ENCODE measurements around the gene WDR48.
A peak's percentile ranks its signal among the peaks of the same experiment; 100 is the strongest.
"Not testable (repeated sequence)": the region's sequence is repeated elsewhere in the genome, so short reads cannot be mapped to it uniquely, and the experiment has no call there.

WDR48 gene

DNA sequence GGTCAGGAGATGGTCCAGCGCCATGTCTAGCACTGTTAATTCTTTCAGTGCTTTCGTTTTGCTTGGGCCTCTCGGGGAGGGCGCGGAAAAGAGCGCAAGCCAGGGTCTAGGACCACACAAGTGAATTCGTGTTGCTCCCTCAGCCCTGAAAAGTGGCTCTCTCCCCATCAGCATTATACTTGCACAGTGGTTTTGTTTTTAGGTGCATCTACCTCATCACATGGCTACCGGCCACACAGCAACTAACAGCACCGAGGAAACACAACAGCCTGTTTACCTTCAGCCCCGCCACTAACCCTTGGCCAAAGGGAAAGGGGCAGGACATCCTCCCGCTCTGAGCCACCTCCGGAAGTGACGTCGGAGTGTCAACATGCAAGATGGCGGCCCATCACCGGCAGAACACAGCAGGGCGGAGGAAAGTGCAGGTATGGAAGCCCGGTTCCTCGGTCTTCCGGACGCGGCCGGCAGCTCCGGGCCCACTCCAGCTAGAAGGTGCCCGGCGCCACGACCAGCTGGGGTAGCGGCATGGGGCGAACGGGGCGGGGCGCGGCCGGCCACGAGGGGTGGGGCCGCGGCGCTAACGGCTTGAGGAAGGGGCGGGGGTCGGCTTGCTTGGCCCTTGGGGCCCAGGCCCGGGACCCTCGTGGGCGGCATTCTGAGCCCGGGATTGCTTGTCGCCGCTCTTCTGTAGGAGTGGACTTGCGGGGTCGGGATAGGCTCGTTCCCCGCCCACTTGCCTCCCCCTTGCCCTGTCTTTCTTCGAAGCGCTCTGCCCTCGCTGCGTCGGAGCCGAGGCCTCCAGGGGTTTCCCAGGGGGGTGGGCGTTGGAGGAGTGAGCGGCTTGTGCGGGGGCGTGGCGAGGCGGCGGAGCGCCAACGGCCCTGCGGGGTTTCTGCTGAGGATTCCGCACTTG lies at the start of gene WDR48, which contains the start of gene SCN11A:
Gene WDR48, plus strand, starts transcription at position 368 of the 913 bp plus-strand sequence. Its CDS starts 10 bp downstream, at position 378.
Gene SCN11A, minus strand, starts transcription at position 296 of the 913 bp plus-strand sequence. CDS start 101,582 bp downstream, outside the sequence.
- DNase-seq: peak; percentile 40

GRCh38 chr3:39005295-39005694 lies 46.5 kb upstream of the WDR48 start:
- no peak for DNase-seq

DNA sequence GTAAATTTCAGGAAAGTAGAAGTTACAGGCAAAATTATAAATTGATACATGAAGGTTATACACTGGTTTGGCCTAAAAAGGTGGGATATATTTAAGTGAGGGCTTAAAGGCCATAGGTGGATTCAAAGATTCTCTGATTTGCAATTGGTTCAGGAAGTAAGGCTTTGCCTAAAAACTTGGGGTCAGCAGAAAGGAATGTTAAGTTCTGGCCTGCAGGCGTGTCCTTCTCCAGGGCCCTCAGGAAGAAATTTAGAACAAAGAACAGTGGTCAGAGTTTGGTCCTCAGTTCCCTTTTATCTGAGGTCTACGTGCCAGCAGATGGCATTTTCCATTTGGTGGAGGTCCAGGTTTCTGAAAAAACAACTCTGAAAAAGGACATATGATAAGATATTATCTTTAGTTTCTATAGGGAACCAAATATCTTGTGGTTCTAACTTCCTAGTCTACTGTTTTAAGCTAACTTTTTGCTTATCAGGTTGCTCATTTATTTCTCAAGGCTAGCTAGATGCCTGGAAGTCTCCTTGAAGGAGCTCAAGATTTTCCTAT lies 40.6 kb upstream of the WDR48 start:
- peak; percentile 23 for DNase-seq

DNA sequence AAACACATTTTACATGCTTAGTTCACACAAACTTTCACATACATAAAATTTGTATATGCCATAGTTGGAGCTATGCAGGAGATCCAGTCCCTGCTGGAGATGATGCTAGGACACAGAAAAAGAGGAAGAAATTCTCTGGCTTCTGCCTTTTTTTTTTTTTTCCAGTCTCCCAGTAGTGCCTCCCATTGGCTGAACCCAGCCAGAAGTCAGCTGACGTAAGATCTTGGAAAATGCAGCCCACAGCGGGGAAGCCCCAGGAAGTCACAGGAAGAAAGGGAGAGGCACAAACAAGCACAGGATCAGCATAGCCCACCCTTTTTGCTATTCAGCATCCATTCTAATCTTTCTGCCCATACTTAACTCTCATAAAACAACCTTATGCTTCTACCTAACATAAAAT lies 38.5 kb upstream of the WDR48 start:
- DNase-seq: no peak

- DNase-seq: no peak
Measured at GRCh38 chr3:39013921-39014509, 37.8 kb upstream of the WDR48 start.

- no peak for DNase-seq
Measured at GRCh38 chr3:39015418-39015817, 36.4 kb upstream of the WDR48 start.

GRCh38 chr3:39019299-39019698 lies 32.5 kb upstream of the WDR48 start:
- no peak for DNase-seq

GRCh38 chr3:39021029-39021428 lies 30.8 kb upstream of the WDR48 start:
- DNase-seq: no peak

- DNase-seq: no peak
Measured at GRCh38 chr3:39021465-39022285, 30.1 kb upstream of the WDR48 start.

DNA sequence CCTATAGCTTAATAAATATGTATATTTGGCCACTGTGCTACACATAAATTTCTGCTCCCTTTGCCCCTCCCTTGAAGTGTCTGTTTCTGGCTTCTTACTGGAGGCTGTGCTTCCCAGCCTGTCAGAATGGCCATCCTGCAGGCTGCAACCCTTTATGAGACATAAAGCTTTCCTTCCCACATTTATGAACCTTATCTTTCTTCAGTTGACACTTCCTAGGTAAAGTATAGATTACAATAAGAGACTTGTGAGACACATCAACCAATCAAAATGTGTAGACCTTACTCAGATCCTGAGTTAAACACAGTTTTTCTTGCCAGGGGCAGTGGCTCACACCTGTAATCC lies 29.6 kb upstream of the WDR48 start:
- no peak for DNase-seq

DNA sequence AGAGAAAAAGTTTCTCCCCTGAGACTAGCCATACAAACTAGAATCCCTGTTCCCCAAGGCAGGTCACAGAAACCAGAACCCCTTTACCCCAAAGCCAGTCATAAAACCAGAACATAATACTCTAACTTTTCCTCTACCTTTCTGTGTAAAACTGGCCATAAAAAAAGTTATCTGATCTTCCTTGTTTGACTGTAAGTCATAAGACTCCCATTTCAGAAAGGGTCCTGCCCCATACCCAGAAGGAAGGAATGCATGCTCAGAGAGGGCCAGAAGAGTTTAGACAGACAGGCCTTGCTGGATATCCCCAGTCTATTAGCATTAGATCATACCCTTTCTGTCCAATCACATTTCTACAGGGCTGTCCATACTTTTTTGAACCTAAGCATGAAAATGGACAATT lies 27.3 kb upstream of the WDR48 start:
- DNase-seq: no peak

DNA sequence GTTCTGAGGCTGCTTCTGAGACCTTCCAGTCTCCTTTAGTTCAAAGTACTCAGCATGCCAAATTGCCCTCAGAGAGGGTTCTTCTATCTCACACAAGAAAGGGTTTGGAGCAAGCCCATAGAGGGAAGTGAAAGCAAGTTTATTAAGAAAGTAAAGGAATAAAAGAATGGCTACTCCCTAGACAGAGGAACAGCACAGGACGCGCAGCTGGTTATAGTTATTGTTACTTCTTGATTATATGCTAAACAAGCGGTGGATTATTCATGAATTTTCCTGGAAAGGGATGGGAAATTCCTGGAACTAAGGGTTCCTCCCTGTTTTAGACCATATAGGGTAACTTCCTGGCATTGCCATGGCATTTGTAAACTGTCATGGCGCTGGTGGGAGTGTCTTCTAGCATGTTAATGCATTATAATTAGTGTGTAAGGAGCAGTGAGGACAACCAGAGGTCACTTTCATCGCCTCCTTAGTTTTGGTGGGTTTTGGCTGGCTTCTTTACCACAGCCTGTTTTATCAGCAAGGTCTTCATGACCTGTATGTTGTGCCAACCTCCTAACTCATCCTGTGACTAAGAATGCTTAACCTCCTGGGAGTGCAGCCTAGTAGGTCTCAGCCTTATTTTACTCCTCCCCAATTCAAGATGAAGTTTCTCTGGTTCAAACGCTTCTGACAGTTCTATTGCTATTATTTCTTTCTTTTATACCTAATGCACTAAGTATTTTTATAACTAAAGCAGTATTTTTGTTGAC lies 26.4 kb upstream of the WDR48 start:
- peak; percentile 34 for DNase-seq

- DNase-seq: no peak
Measured at GRCh38 chr3:39028546-39028945, 23.3 kb upstream of the WDR48 start.

GRCh38 chr3:39029556-39029955 lies 22.3 kb upstream of the WDR48 start:
- no peak for DNase-seq

GRCh38 chr3:39038165-39038564 lies 13.7 kb upstream of the WDR48 start:
- DNase-seq: no peak

DNA sequence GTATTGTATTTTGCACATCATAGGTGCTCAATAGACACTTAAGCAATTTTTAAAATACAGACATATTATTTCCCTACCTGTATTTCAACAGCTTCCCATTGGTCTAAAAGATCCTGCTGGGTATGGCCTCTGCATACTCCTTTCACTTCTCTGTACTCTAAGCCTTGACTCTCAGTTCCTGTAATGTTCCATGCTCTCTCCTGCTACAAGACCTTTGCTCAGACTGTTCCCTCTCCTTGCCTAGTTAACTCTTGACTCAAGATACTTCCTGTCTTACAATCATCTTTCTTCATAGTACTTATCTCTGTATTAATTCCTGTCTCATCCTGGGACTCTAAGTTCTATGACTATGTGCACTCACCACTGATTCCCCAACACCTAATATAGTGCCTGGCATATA lies 1.8 kb upstream of the WDR48 start:
- peak; percentile 80 for DNase-seq

- no peak for DNase-seq
Measured at GRCh38 chr3:39052583-39052982, 767 bp downstream of the WDR48 start.

DNA sequence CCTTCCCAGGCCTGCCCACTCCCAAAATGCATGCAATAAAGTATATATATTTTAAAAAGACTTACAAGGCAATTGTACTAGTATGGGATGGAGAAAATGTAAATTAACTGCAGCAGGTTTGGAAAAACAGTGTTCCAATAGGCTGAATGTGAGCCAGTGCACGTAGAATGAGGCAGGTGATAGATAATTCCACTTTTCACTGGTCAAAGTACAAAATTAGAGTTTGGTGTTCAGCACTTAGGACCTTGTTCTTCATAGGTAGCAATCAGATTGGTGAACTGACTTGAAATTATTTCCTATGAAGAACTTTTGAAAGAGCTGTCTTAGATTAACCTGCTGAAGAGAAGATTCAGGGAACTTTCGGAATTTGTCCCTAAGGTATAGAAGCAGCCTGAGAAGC lies 1.9 kb downstream of the WDR48 start:
- DNase-seq: no peak

DNA sequence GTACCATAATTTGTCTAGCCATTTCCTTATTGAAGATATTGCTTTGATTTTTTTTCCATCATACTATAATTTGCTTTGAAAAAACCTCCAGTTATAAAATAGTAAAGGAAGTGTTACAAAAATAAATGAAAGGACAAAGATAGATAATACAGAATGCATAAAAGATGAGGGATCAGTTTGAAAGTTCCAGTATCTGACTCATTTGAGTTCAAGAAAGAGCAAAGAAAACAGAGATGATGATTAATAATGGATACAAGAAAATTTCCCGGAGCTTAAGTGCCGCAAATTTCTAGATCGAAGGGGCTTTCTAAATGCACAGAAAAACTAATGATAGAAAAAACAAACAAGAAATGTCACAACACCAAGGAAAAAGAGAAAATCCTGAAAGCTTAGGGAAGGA lies 4.3 kb downstream of the WDR48 start:
- no peak for DNase-seq

- not testable (repeated sequence) for DNase-seq
Measured at GRCh38 chr3:39061228-39061627, 9.4 kb downstream of the WDR48 start.

DNA sequence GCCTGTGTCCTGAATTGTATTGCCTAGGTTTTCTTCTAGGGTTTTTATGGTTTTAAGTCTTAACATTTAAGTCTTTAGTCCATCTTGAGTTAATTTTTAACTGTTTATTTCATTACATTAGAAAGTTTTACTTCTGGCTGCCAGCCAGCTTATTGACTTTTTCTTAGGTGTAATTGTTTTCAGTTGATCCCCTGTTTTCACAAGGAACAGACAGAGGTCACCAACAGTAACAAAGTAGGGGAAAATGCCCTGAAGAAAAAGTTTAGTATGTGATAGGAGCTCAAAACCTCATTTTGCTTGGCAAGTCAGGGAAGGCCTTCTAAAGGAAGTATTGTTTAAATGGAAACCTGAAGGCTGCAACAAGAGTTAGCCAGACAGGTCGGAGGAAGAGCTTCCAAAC lies 10.4 kb downstream of the WDR48 start:
- no peak for DNase-seq

- no peak for DNase-seq
Measured at GRCh38 chr3:39063143-39063542, 11.3 kb downstream of the WDR48 start.

Data from SIG-M5 (cell line).